ENCODE results near the gene LAGE3. TPM values are rescaled to one million over a fixed set of nuclear protein-coding genes. Genes with fewer than 3 reads are reported as not detected.

Gene LAGE3
- polyA plus RNA-seq, 1 experiment, result 17.8 TPM

DNA sequence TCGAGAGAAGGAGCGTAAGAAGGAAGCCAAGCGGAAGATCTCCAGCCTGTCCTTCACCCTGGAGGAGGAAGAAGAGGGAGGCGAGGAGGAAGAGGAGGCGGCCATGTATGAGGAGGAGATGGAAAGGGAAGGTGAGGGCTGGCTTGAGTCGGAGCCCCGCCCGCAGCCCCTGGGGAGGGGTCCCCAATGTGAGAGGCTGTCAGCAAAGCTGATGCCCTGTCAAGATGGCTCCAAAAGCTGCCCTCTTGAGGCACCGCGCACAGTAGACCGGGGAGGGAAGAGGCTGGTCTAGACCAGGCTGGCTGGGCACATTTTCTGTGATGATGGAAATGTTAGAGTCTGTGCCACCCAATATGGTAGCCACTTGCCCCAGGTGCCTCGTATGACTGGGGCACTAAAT lies 32.7 kb downstream of the LAGE3 start:
- H3K36me3 ChIP-seq (ENCODE audit: control insufficient read depth, insufficient read depth, low read length), result peaks cover 23% of the 10 kb centered on the region
- no peak for DNase-seq (ENCODE audit: low read depth)
- no peaks in the 10 kb centered on the region for H3K27me3 ChIP-seq (ENCODE audit: control insufficient read depth, insufficient read depth, low read length)
- CTCF ChIA-PET, result no interaction called here
- POLR2A ChIA-PET, result no interaction called here
- TF ChIP-seq, protein P1, sequence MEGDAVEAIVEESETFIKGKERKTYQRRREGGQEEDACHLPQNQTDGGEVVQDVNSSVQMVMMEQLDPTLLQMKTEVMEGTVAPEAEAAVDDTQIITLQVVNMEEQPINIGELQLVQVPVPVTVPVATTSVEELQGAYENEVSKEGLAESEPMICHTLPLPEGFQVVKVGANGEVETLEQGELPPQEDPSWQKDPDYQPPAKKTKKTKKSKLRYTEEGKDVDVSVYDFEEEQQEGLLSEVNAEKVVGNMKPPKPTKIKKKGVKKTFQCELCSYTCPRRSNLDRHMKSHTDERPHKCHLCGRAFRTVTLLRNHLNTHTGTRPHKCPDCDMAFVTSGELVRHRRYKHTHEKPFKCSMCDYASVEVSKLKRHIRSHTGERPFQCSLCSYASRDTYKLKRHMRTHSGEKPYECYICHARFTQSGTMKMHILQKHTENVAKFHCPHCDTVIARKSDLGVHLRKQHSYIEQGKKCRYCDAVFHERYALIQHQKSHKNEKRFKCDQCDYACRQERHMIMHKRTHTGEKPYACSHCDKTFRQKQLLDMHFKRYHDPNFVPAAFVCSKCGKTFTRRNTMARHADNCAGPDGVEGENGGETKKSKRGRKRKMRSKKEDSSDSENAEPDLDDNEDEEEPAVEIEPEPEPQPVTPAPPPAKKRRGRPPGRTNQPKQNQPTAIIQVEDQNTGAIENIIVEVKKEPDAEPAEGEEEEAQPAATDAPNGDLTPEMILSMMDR (IDR thresholded peaks at IDR 0.05; ENCODE audit: insufficient read depth, low read depth, low read length), result no peak
- no peak overlapping the region for H3K4me3 ChIP-seq (ENCODE audit: low read depth, low read length)

DNA sequence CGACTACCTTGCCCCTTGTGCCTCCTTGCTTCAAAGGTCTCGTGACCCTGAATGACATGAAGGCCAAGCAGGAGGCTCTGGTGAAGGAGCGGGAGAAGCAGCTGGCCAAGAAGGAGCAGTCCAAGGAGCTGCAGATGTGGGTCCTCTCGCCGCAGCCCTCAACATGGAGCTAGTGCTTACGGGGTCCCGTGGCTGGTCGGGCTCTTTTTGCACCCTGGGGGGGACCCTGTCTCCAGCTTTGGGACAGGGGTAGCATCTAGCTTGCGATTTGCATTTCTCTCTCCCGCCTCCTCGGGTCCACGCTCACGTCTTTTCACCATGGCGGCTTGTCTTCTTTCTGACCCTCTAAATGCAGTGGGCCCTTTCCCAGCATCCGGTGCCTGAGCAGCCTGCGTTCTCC lies 33.3 kb downstream of the LAGE3 start:
- ChIA-PET POLR2A (no interaction called here), CTCF (interaction anchor here (1.7 kb wide), 1 partner anchor 44 kb away, joined by 3 read pairs; the partner anchor contains the start of gene SLC10A3)
- TF ChIP-seq, protein P1 (IDR thresholded peaks at IDR 0.05; ENCODE audit: insufficient read depth, low read depth, low read length), result no peak
- Histone ChIP-seq H3K27me3 (ENCODE audit: control insufficient read depth, insufficient read depth, low read length) (no peaks in the 10 kb centered on the region), H3K4me3 (ENCODE audit: low read depth, low read length) (no peak overlapping the region), H3K36me3 (ENCODE audit: control insufficient read depth, insufficient read depth, low read length) (peaks cover 23% of the 10 kb centered on the region)
- DNase-seq (ENCODE audit: low read depth), result no peak

DNA sequence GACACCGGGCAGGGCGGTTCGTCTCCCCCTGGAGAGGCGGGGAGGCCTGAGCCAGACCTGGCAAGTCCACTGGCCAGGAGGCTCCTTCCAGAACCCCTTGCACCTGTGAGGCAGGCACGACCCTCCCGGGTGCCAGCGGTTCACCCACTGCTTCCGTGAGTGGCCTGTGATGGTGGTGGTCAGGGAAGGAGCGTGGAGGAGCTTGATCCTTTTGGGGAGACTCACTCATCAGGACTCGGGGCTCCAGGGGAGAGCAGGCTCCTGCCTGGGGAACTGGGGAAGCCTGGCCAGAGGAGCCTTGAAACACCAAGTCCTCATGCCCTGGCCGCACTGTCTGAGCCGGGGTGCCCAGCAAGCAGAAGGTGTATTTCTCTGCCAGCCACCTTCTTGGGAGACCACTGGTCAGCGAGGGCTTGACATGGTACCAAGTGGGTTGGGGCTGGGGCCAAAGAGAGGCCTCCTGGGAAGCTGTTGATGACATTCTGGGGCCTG lies 34.3 kb downstream of the LAGE3 start:
- H3K4me3 ChIP-seq (ENCODE audit: low read depth, low read length), result peak overlapping the region; percentile 63
- H3K27me3 ChIP-seq (ENCODE audit: control insufficient read depth, insufficient read depth, low read length), result no peaks in the 10 kb centered on the region
- ChIA-PET POLR2A (interaction anchor here (0.6 kb wide), 1 partner anchor 33 kb away, joined by 3 read pairs; no protein-coding TSS in a partner anchor), CTCF (interaction anchor here (1.7 kb wide), 1 partner anchor 45 kb away, joined by 3 read pairs; the partner anchor contains the start of gene SLC10A3)
- peaks cover 18% of the 10 kb centered on the region for H3K36me3 ChIP-seq (ENCODE audit: control insufficient read depth, insufficient read depth, low read length)
- TF ChIP-seq, protein P1 (IDR thresholded peaks at IDR 0.05; ENCODE audit: insufficient read depth, low read depth, low read length), result no peak
- DNase-seq (ENCODE audit: low read depth), result no peak

DNA sequence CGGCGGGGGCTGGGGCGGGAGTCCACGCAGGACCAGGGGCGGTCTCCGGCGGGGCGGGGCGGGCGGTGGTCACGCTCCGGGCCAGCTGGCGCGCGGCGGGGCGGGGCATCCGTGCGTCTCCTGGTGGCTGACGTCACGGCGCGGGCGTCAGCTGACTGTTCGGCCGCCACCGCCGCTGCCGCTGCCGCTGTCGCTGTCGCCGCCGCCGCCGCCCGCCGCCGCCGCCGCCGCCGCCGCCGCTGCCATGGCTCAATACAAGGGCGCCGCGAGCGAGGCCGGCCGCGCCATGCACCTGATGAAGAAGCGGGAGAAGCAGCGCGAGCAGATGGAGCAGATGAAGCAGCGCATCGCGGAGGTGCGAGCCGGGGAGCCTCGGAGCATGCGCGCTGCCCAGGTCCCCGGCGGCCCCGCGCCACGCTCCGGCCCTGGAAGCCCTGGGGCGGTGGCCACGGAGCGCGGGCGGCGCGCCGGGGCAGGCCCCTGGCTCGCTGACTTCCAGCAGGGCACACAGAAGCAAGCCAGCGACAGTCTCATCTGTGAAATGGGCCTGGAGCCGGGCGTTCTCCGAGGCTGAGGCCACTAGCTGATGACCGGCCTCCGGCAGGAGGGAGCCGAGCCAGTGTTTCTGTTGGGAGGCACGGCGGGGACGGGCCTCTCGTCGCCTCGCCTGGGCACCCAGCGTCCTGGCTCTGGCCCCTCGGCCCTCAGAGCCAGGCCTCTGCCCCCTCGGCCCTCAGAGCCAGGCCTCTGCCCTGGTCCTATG lies 34.9 kb downstream of the LAGE3 start, which contains the start of gene FAM50A:
FAM50A (plus strand) TSS at position 150 of the 763 bp plus-strand sequence; CDS start at position 245, 95 bp downstream.
- DNase-seq (ENCODE audit: low read depth), result no peak
- TF ChIP-seq, protein P1 (IDR thresholded peaks at IDR 0.05; ENCODE audit: insufficient read depth, low read depth, low read length), result no peak
- H3K27me3 ChIP-seq (ENCODE audit: control insufficient read depth, insufficient read depth, low read length), result no peaks in the 10 kb centered on the region
- peak within 1 kb of the TSS; percentile 63 for H3K4me3 ChIP-seq (ENCODE audit: low read depth, low read length)
- ChIA-PET POLR2A (interaction anchor here (0.6 kb wide), 1 partner anchor 32 kb away, joined by 3 read pairs; no protein-coding TSS in a partner anchor), CTCF (interaction anchor here (1.7 kb wide), 1 partner anchor 46 kb away, joined by 3 read pairs; the partner anchor contains the start of gene SLC10A3)
- H3K36me3 ChIP-seq (ENCODE audit: control insufficient read depth, insufficient read depth, low read length), result peaks cover 19% of the 10 kb centered on the region

DNA sequence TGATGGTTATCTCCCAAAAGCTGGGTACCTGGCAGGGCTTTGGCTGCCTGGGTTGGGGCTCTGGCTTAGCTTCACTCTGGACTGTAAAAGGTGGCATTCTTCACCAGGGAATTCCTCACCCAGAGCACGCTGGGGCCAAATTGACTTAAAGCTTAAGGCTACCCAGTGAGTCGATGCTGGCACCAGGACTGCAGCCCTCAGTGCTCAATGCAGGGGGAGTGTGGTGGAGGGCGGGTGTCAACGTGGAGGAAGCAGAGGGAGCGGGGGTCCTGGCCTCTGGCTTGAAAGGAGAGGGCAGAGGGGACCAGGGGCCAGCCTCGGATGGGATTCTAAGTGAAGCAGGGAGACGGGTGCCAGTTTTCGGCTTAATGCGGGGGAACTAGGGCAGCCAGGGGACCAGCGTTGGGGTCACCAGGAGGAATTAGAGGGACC lies 35.6 kb downstream of the LAGE3 start:
- ChIA-PET POLR2A (no interaction called here), CTCF (no interaction called here)
- TF ChIP-seq, protein P1 (IDR thresholded peaks at IDR 0.05; ENCODE audit: insufficient read depth, low read depth, low read length), result no peak
- Histone ChIP-seq H3K27me3 (ENCODE audit: control insufficient read depth, insufficient read depth, low read length) (no peaks in the 10 kb centered on the region), H3K36me3 (ENCODE audit: control insufficient read depth, insufficient read depth, low read length) (peaks cover 13% of the 10 kb centered on the region), H3K4me3 (ENCODE audit: low read depth, low read length) (peak overlapping the region; percentile 26)
- DNase-seq (ENCODE audit: low read depth), result no peak

Measured in BJ (cell line).